GM12891 (cell line): ENCODE data around the gene GAST.

Experiments used
- PAX5 ChIP-seq: IDR thresholded peaks from 2 replicates; pipeline ENCODE4 v1.6.1; 2011; ENCODE audit warnings: low read length, moderate library complexity, mild to moderate bottlenecking; ENCODE audit not compliant: insufficient read depth, severe bottlenecking
- POLR2A ChIP-seq: IDR thresholded peaks from 2 replicates; pipeline ENCODE4 v1.6.1; 2011; ENCODE audit warnings: low read depth, low read length, control low read depth
- POLR2AphosphoS5 ChIP-seq: IDR thresholded peaks from 2 replicates; pipeline ENCODE4 v1.6.1; 2011; ENCODE audit warnings: low read depth, low read length, control low read depth
- SPI1 ChIP-seq: IDR thresholded peaks from 2 replicates; pipeline ENCODE4 v1.6.1; 2011; ENCODE audit warnings: low read depth, low read length, control low read depth
- TAF1 ChIP-seq: IDR thresholded peaks from 2 replicates; pipeline ENCODE4 v1.6.1; 2011; ENCODE audit warnings: low read depth, low read length, control low read depth

DNA sequence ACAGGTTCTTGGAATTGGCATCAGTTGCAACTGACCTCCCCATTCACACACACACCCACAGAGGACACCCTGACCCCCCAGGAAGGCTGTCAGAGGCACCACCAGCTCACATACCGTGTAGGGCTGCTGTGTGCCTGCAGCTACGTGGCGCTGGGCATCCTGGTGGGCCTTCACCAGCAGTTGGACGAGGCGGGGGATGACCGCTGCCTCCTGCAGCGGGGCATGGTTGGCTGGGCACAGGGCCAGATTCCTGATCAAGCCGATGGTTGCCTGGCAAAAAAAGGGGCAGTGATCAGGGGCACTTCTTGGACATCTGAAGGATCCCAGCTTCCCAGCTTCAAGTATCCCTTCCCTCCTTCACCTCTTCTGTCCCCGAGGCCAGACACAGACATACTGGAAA, 46.5 kb downstream of the GAST start:
- no peak for TF ChIP-seq POLR2A
- TF ChIP-seq POLR2AphosphoS5 = no peak
- TF ChIP-seq TAF1 = no peak
- no peak for TF ChIP-seq SPI1
- TF ChIP-seq PAX5 = no peak
